GM20000 (cell line): ENCODE data around the gene CARMIL3.
"Not testable (repeated sequence)": the region's sequence is repeated elsewhere in the genome, so short reads cannot be mapped to it uniquely, and the experiment has no call there.

ENCODE experiments used
- DNase-seq: peaks from one replicate; pipeline ENCODE4 v3.0.0; 2012; ENCODE audit warnings: low spot score
- CTCF ChIP-seq: IDR thresholded peaks from 2 replicates; pipeline ENCODE4 v1.5.1; 2012; ENCODE audit warnings: mild to moderate bottlenecking, control low read depth; ENCODE audit errors: extremely low read depth, missing control alignments

Gene CARMIL3

GRCh38 chr14:24051789-24052655, at the start of gene CARMIL3:
TSS of gene CARMIL3 (plus strand) at chr14:24052009. CDS start at chr14:24052154, 145 bp downstream.
- no peak for TF ChIP-seq CTCF
- peak; percentile 94 for DNase-seq

GRCh38 chr14:24006471-24006816, 45.4 kb upstream of the CARMIL3 start:
- not testable (repeated sequence) for DNase-seq

- not testable (repeated sequence) for DNase-seq
Measured at GRCh38 chr14:24006817-24007652, 44.8 kb upstream of the CARMIL3 start.

- TF ChIP-seq CTCF: no peak
- no peak for DNase-seq
Measured at GRCh38 chr14:24011051-24011450, 40.8 kb upstream of the CARMIL3 start.

GRCh38 chr14:24012726-24013273, 39.0 kb upstream of the CARMIL3 start:
- DNase-seq: not testable (repeated sequence)

- DNase-seq: peak; percentile 79
- peak; percentile 72 for TF ChIP-seq CTCF
Measured at GRCh38 chr14:24013654-24014514, 37.9 kb upstream of the CARMIL3 start.

GRCh38 chr14:24015745-24016144, 36.1 kb upstream of the CARMIL3 start:
- DNase-seq: not testable (repeated sequence)

- DNase-seq: not testable (repeated sequence)
Measured at GRCh38 chr14:24018978-24019377, 32.8 kb upstream of the CARMIL3 start.

- not testable (repeated sequence) for DNase-seq
Measured at GRCh38 chr14:24019944-24020343, 31.9 kb upstream of the CARMIL3 start.

- DNase-seq: not testable (repeated sequence)
Measured at GRCh38 chr14:24020520-24020919, 31.3 kb upstream of the CARMIL3 start.

- not testable (repeated sequence) for DNase-seq
Measured at GRCh38 chr14:24024939-24025418, 26.8 kb upstream of the CARMIL3 start.

- DNase-seq: not testable (repeated sequence)
Measured at GRCh38 chr14:24029687-24030086, 22.1 kb upstream of the CARMIL3 start.

- not testable (repeated sequence) for DNase-seq
Measured at GRCh38 chr14:24031331-24031730, 20.5 kb upstream of the CARMIL3 start.
